Kidney capillary endothelial cell (primary cell): ENCODE data around the gene MBNL1.

ENCODE experiments used
- DNase-seq: peaks from one replicate; pipeline ENCODE4 v3.0.0-alpha.2; 2018; ENCODE audit warnings: low spot score

Gene MBNL1

DNA sequence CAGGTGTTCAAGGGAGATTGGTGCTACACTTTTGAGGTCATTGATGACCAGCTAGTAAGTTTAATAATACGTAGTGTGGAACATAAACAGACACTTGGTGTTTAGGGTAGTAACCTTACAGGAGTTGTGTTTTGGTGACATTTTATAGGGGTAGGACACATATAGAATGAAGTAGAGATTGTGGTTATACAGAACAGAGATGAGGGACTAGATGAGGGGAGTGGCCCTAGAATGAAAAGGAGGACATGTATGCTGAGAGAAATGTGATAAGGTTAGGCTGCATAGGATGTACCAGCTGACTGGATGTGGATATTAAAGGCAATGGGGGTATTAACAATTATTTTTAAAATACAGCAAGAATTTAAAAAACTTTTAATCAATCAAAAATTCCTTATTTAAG, 8.0 kb downstream of the MBNL1 start:
- DNase-seq: no peak

- DNase-seq: no peak
Measured at GRCh38 chr3:152277198-152277597, 8.5 kb downstream of the MBNL1 start.

- DNase-seq: no peak
Measured at GRCh38 chr3:152278756-152279427, 10.2 kb downstream of the MBNL1 start.

GRCh38 chr3:152279479-152279878, 10.8 kb downstream of the MBNL1 start:
- DNase-seq: no peak

GRCh38 chr3:152280539-152280938, 11.8 kb downstream of the MBNL1 start:
- no peak for DNase-seq

DNA sequence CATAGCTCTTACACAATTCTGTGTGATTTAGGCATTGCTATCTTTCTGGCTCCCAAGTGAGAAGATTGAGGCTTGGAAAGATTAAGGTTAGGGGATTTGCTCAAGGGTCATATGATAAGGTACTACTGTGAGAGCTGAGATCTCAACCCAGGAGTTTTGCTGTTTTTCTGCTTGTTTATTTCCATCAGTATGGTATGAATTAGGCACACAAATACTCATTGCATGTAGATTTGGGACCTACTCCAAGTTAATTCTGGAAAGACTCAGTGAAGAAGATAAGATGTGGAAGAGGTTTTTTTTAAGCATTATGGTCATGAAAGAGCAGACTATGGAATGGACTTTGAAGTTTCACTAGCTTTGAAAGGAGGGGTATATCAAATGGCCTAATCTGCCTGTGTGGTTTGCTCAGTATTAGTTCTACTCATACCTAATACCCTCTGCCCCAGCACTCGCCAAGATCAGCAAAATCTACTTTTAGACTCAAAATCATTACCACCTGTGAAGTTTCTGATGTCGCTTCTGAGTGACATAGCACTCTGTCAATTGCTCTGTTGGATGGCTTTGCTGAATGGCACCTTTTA, 12.5 kb downstream of the MBNL1 start:
- no peak for DNase-seq

GRCh38 chr3:152282813-152283212, 14.1 kb downstream of the MBNL1 start:
- DNase-seq: no peak

GRCh38 chr3:152283492-152284381, 15.0 kb downstream of the MBNL1 start:
- DNase-seq: no peak

DNA sequence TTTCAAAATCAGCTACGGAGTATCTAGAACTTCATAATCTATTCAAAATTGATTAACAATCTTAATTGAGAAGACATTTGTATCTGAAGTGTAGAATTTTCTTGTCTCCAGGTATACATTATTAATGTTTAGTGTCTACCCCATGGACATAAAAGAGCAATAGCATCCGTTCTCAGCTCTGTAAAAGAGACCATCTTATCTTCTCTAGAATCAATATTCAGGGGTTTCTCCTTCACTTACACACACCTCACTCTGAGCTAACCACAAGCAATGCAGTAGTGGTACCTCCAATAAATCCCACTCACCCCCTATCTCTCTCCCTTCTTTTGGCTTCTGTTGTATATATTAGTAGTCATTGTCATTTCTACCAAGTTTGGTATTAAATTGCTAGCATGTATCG, 16.2 kb downstream of the MBNL1 start:
- no peak for DNase-seq

- DNase-seq: no peak
Measured at GRCh38 chr3:152285509-152285908, 16.8 kb downstream of the MBNL1 start.

DNA sequence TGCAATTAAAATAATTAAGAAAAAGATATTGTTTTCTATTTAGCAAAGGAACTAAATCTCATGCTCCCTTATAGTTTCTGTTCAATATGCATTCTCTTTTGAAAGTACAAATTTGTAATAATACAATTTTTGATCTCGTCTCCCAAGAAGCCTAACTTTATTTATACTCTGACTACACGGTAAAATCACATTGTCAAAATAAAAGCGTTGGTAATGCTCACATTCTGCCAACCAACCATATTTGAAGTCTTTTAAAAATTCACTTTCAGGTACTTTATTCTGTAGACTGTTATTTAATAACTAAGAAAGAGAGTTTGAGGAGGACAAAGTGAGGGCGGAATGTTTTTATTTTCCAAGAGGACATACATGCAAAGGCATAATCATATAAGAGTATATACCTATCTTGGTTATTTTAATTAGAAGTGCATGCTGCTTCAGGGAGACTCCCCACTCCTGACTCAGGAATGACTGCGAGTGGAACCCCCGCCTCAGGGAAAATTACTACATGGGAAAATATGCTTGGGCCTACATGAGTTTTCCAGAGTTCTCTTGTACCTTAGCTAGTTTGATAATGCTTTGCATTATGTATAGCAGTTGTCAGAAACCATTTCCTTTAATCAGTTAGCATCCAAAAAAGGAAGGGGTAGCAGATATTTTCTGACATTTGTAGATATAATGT, 19.3 kb downstream of the MBNL1 start:
- no peak for DNase-seq

DNA sequence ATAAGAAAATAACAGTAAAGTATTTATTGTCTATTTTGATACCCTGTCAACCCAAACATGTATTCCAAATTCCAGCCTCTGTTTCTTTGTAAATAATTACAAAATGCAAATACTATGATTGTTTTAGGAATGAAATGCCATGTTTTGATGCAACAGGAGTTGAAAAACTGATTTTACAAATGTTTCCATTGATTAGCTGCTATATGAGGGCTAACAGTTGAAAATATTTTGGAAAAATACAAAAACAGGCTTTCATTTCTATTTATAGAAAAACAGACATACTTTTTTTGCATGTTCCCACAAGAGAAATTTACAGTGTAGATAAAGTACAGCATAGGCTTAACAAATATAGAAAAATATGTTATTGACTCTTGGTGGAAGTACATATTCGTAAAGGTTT, 20.0 kb downstream of the MBNL1 start:
- no peak for DNase-seq

- DNase-seq: no peak
Measured at GRCh38 chr3:152289708-152290107, 21.0 kb downstream of the MBNL1 start.

GRCh38 chr3:152290374-152290773, 21.6 kb downstream of the MBNL1 start:
- DNase-seq: no peak

DNA sequence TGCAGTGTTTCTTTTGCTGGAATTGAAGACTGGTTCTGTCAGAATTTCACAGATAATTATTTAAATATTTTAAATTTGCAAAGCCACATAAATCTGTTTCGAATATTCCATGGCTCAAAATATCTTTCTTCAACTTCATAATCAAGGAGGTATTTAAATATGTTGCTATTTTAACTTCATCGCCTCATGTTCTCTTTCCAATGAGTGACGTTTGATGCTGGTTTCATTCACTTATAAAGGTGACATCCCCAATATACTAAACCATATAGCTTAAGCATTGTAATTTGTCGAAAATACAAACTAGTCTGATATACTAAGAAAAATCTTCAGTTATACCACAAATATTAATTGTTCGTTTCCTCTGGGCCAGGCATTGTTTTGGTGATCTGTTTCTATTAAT, 22.5 kb downstream of the MBNL1 start:
- no peak for DNase-seq

DNA sequence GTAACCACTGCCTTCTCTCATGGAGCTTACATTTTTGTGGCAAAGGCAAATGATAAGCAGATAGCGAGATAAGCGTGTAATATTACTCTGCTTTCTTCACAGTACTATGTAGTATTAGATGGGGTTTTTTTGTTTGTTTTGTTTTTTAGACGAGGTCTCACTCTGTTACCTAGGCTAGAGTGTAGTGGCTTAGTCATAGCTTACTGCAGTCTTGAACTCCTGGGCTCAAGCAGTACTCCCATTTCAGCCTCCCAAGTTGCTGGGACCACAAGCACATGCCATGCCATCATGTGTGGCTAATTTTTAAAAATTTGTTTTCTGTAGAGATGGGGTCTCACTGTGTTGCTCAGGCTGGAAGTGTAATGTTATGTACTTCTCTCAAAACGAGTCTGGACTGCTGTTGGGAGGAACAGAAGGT, 22.9 kb downstream of the MBNL1 start:
- DNase-seq: no peak

DNA sequence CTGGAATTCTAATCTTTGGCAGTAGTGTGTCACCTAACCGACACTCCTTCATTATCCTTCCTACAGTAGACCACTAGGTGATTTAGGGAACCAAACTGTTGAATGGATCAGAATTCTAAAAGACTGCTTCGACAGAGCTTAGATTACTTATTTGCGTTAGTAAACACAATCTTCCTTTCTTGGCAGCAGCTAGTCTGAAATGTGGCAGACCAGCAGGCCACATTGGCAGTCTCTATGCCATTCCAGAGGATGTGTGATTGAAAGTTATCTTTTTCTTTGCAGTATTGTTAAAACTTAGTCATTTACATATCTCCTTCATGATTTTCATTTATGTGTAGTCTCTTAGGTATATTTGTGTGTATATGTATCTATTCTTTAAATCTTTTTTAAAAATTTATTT, 23.6 kb downstream of the MBNL1 start:
- DNase-seq: no peak

GRCh38 chr3:152293347-152294006, 24.7 kb downstream of the MBNL1 start:
- DNase-seq: no peak

DNA sequence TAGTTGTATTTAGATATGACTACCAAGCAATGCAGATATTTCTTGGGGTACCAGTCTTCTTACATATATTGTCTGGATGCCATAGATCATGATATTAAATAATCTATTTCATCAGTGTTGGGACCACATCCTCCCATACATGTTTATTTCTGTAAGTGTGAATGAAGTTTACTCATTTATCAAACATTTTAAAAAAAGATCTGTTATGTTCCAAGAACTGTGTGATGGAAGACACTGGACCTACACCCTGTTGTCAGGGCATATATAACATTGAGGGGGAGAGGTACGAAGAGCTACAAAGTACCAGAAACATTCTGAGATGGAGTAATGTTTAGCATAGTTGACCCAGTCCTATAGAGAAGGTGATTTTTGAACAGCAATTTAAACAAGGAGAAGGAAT, 26.6 kb downstream of the MBNL1 start:
- no peak for DNase-seq

GRCh38 chr3:152295806-152296205, 27.1 kb downstream of the MBNL1 start:
- no peak for DNase-seq

DNA sequence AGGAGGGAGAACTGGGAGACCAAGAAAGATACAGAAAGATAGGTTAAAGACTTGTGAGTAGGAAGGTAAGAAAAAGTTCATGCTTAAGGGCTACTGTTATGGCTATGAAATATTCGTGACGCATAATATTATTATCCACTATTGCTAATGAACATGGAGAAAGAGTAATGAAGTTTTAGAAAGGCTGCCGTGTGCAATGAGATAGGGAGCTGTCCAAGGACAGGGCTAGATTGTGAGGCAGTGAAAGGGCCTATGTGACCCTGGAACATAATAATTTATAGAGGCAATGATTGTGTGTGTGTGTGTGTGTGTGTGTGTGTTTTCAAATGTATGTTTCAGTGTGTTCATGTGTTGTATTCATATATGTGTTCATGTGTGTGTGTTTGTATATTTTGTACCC, 27.7 kb downstream of the MBNL1 start:
- DNase-seq: no peak

DNA sequence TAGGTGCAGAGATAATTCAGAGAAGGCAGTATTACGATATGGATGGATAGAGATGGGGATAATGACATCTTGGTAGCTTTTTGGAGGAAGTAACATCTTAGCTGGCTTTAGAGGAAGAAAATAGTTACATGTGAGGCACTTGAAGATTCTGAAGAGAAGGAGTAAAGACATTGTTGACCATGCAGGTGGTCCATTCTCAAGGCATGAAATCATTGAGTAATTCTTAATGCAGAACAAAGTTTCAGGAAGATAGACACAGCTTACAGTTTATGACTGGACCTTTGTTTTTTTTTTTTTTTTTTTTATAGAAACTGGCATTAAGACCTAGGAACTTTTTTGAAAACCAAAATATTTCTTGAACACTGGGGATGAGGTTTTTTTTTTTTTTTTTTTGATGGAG, 28.2 kb downstream of the MBNL1 start:
- no peak for DNase-seq
